Vagina (tissue), 2 donors: ENCODE data around the gene BCOR.

Experiments used
- POLR2A ChIP-seq, 2 donors: fragments of 450-650 bp; IDR thresholded peaks; one replicate each; pipeline ENCODE4 v1.6.1; 2017; ENCODE audit warnings: antibody characterized with exemption in 2 of 2, mild to moderate bottlenecking in 2 of 2, moderate library complexity in 2 of 2
- TF ChIP-seq, protein P1 (sequence below), 3 experiments: fragments of 450-650 bp in 2 of 3; fragments of 200-600 bp in 1 of 3; sonication (generic) in 1 of 3; IDR thresholded peaks; one replicate each; pipeline ENCODE4 v1.5.1; 2017 to 2019; ENCODE audit warnings: antibody characterized with exemption in 3 of 3, mild to moderate bottlenecking in 2 of 3, moderate library complexity in 2 of 3

DNA sequence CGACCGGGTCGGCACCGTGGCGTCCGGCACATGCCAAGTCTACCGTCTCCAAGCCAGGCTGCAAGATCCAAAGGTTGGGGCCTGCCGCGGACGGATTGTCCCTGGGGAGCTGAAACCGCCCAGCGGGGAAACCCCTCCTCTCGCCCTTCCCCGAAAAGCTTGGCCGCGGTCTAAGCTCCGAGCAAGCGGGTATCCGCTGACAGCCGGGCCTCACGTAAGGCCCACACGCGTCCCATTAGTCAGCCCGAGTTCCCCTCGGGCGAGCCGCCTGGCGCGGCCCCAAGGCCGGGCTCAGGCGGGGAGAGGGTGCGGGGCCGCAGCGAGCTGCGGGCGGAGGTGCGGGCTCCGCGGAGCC, 6.8 kb upstream of the BCOR start:
- TF ChIP-seq POLR2A (IDR thresholded peaks at IDR 0.05), result no peak
- TF ChIP-seq, protein P1, sequence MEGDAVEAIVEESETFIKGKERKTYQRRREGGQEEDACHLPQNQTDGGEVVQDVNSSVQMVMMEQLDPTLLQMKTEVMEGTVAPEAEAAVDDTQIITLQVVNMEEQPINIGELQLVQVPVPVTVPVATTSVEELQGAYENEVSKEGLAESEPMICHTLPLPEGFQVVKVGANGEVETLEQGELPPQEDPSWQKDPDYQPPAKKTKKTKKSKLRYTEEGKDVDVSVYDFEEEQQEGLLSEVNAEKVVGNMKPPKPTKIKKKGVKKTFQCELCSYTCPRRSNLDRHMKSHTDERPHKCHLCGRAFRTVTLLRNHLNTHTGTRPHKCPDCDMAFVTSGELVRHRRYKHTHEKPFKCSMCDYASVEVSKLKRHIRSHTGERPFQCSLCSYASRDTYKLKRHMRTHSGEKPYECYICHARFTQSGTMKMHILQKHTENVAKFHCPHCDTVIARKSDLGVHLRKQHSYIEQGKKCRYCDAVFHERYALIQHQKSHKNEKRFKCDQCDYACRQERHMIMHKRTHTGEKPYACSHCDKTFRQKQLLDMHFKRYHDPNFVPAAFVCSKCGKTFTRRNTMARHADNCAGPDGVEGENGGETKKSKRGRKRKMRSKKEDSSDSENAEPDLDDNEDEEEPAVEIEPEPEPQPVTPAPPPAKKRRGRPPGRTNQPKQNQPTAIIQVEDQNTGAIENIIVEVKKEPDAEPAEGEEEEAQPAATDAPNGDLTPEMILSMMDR (IDR thresholded peaks at IDR 0.05), result no peak
